KMS-11 (cell line): Measurements from ENCODE around the gene EHD1.

ENCODE experiments used
- H2AFZ ChIP-seq: fragments of 200-600 bp; sonication (generic); 2 replicates; pipeline ENCODE4 v1.6.1; 2016; ENCODE audit warnings: antibody characterized with exemption, mixed run types, low read depth
- H3K27ac ChIP-seq: fragments of 200-600 bp; sonication (generic); 2 replicates; pipeline ENCODE4 v1.6.1; 2016; ENCODE audit warnings: mild to moderate bottlenecking, mixed run types
- H3K27me3 ChIP-seq: fragments of 200-600 bp; sonication (generic); 2 replicates; pipeline ENCODE4 v1.6.1; 2017; ENCODE audit warnings: mild to moderate bottlenecking, low read depth, mixed run types, moderate library complexity; ENCODE audit not compliant: insufficient read depth
- H3K36me3 ChIP-seq: fragments of 200-600 bp; sonication (generic); 2 replicates; pipeline ENCODE4 v1.6.1; 2017; ENCODE audit warnings: mild to moderate bottlenecking, mixed run types; ENCODE audit not compliant: insufficient read depth
- H3K4me1 ChIP-seq: fragments of 200-600 bp; sonication (generic); 2 replicates; pipeline ENCODE4 v1.6.1; 2016; ENCODE audit warnings: mild to moderate bottlenecking, low read depth, mixed run types; ENCODE audit not compliant: poor library complexity, severe bottlenecking
- H3K4me2 ChIP-seq: fragments of 200-600 bp; sonication (generic); 2 replicates; pipeline ENCODE4 v1.7.0; 2016; ENCODE audit warnings: mild to moderate bottlenecking, mixed run types
- H3K4me3 ChIP-seq: fragments of 200-600 bp; sonication (generic); IDR thresholded peaks from 2 replicates; pipeline ENCODE4 v1.6.1; 2017; ENCODE audit warnings: low read depth, low read length, mixed read lengths; ENCODE audit not compliant: insufficient read depth
- H3K79me2 ChIP-seq: fragments of 200-600 bp; sonication (generic); 2 replicates; pipeline ENCODE4 v1.6.1; 2016; ENCODE audit warnings: low read depth, mixed run types; ENCODE audit not compliant: insufficient read depth
- H3K9ac ChIP-seq: fragments of 200-600 bp; sonication (generic); 2 replicates; pipeline ENCODE4 v1.6.1; 2016; ENCODE audit warnings: mild to moderate bottlenecking, mixed run types
- H4K20me1 ChIP-seq: fragments of 200-600 bp; sonication (generic); 2 replicates; pipeline ENCODE4 v1.6.1; 2016; ENCODE audit warnings: mild to moderate bottlenecking, mixed run types; ENCODE audit not compliant: insufficient read depth
- TF ChIP-seq, protein P1 (sequence below): fragments of 200-600 bp; sonication (generic); conservative IDR thresholded peaks from 2 replicates; pipeline ENCODE4 v1.6.1; 2017; ENCODE audit warnings: low read depth, mild to moderate bottlenecking, antibody characterized with exemption, low read length, moderate library complexity, mixed read lengths

EHD1 gene

DNA sequence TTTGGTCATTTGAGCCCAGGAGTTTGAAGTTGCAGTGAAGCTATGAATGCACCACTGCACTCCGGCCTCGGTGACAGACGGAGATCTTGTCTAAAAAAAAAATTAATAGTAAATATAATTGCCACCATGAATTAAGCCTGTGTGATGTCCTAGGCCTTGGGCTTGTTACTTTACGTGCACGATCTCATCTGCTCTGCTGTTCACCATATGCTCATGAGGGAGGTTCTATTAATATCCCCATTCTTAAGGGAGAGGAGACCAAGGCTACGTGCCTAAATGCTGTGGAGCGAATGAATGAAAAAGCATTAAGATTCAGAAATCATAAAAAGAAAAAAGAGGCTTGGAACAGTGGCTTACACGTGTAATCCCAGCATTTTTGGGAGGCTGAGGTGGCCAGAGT lies 41.2 kb upstream of the EHD1 start:
- no peak overlapping the region for H2AFZ ChIP-seq
- H4K20me1 ChIP-seq: no peaks in the 10 kb centered on the region

DNA sequence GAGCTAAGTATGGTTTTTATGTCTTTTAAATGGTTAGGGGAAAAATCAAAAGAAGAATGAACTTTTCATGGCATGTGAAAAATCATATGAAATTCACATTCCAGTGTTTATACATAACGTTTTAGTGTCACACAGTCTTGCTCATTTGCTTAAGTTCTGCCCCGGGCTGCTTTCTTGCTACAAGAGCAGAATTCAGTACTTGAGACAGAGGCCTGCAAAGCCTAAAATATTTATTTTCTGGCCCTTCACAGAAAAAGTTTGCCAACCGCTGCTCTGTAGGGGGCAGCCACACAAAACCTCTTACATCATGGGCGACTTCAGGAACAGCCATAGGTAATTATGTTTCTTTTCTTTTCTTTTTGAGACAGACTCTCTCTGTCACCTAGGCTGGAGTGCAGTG lies 39.6 kb upstream of the EHD1 start:
- Histone ChIP-seq H2AFZ (peak overlapping the region; percentile 54), H3K36me3 (no peaks in the 10 kb centered on the region), H3K27me3 (no peaks in the 10 kb centered on the region), H3K4me1 (peaks cover 25% of the 10 kb centered on the region), H3K4me3 (no peak overlapping the region), H3K27ac (no peak overlapping the region), H3K4me2 (peak overlapping the region; percentile 88), H4K20me1 (no peaks in the 10 kb centered on the region), H3K9ac (no peak overlapping the region; the same call in 1 of the 2 replicates), H3K79me2 (no peaks in the 10 kb centered on the region)
- TF ChIP-seq, protein P1, sequence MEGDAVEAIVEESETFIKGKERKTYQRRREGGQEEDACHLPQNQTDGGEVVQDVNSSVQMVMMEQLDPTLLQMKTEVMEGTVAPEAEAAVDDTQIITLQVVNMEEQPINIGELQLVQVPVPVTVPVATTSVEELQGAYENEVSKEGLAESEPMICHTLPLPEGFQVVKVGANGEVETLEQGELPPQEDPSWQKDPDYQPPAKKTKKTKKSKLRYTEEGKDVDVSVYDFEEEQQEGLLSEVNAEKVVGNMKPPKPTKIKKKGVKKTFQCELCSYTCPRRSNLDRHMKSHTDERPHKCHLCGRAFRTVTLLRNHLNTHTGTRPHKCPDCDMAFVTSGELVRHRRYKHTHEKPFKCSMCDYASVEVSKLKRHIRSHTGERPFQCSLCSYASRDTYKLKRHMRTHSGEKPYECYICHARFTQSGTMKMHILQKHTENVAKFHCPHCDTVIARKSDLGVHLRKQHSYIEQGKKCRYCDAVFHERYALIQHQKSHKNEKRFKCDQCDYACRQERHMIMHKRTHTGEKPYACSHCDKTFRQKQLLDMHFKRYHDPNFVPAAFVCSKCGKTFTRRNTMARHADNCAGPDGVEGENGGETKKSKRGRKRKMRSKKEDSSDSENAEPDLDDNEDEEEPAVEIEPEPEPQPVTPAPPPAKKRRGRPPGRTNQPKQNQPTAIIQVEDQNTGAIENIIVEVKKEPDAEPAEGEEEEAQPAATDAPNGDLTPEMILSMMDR: no peak; the same call in 1 of the 2 replicates

More for the DNA sequence above, 41.2 kb upstream of the EHD1 start:
- Histone ChIP-seq H3K79me2 (no peaks in the 10 kb centered on the region), H3K4me2 (no peak overlapping the region), H3K9ac (no peak overlapping the region), H3K4me1 (peaks cover 31% of the 10 kb centered on the region), H3K4me3 (no peak overlapping the region), H3K27me3 (no peaks in the 10 kb centered on the region), H3K27ac (no peak overlapping the region), H3K36me3 (no peaks in the 10 kb centered on the region)
- TF ChIP-seq, protein P1: no peak

DNA sequence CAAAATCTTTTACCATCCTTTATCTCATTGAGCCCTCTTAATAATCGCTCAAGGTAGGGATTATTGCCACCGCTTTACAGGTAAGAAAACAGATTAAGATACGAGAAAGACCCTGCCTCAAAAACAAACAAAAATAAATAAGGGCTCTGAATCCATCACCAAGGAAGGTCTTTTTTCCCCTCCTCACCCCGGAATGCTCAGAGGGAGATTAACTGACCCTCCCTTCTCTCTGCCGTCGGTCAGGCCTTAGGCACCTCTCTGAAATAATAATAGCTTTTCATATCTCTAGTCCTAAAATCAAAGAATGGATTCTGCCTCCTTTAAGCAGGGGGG lies 39.2 kb upstream of the EHD1 start:
- H3K9ac ChIP-seq: peak overlapping the region; percentile 8; the same call in 1 of the 2 replicates
- no peaks in the 10 kb centered on the region for H4K20me1 ChIP-seq
- no peaks in the 10 kb centered on the region for H3K36me3 ChIP-seq
- no peaks in the 10 kb centered on the region for H3K27me3 ChIP-seq
- H3K4me2 ChIP-seq: peak overlapping the region; percentile 88
- H2AFZ ChIP-seq: peak overlapping the region; percentile 54
- H3K79me2 ChIP-seq: no peaks in the 10 kb centered on the region
- no peak overlapping the region for H3K27ac ChIP-seq
- H3K4me3 ChIP-seq: no peak overlapping the region
- peaks cover 25% of the 10 kb centered on the region for H3K4me1 ChIP-seq
- TF ChIP-seq, protein P1: no peak

DNA sequence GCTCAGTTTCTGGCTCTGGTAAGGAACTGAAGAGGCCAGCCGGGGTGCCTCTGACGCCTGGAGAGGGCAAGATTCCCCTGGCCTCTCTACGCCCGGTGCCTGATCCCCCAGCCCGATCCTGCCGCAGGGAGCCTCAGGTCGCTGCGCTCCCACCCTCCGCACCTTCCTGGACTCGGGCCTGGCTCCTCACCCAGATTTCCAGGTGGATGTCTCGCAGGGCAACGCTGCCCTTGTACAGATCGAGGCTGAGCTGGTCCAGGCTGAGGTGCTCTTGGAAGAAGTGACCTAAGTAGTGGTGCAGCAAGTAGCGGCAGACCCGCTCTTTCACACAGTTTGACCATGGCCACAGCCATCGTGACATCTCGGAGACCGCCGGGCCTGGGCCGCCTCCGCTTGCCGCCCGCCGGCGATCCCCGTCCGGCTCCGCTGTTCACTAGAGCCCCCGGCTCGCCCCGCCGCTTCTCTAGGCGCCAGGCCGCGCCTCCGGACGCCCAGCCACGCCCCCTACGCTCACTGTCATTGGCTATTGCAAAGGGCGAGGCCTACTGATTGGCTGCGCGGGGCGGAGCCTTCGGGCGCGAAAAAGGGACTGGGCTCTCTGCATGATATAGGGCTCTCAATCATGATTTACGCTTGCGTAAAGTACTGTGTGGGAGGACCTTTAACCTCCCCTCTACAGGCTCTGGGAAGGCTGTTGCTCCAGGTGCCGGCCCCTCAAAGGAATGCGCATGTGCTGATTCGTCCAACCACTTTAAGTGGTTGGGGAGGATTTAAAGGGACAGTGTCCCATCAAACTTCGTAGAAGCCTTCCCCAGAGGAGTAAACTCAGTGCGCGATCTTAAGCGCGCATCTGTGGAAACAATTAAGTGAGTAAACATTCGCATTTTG lies 38.6 kb upstream of the EHD1 start, which contains the start of gene ATG2A:
Gene ATG2A (minus strand): TSS at position 435 of the 888 bp plus-strand sequence. CDS start 74 bp downstream, at position 361.
- peak within 1 kb of the TSS; percentile 47; the same call in 1 of the 2 replicates for H3K27ac ChIP-seq
- H4K20me1 ChIP-seq: no peaks in the 10 kb centered on the region
- H3K27me3 ChIP-seq: no peaks in the 10 kb centered on the region
- H3K79me2 ChIP-seq: no peaks in the 10 kb centered on the region
- H3K4me1 ChIP-seq: peaks cover 25% of the 10 kb centered on the region
- H2AFZ ChIP-seq: peak within 1 kb of the TSS; percentile 60
- H3K4me2 ChIP-seq: peak within 1 kb of the TSS; percentile 88
- no peak within 1 kb of the TSS for H3K4me3 ChIP-seq
- TF ChIP-seq, protein P1: no peak
- H3K9ac ChIP-seq: peak within 1 kb of the TSS; percentile 73
- no peaks in the 10 kb centered on the region for H3K36me3 ChIP-seq
